K562 (cell line): ENCODE measurements around the gene CD44. TPM values are rescaled to one million over a fixed set of nuclear protein-coding genes. Genes with fewer than 3 reads are reported as not detected.

ENCODE experiments used
- ATAC-seq: fragments of 200-7000 bp; cut with Tn5 transposase; 3 replicates; pipeline ENCODE4 v1.9.1; 2020; ENCODE audit warnings: moderate library complexity
- BruUV-seq: library from RNA; stranded (reverse); fragments of 400-500 nt; replicated peaks from 2 replicates; lab custom pipeline; 2021; lab: Mats Ljungman, UMichigan
- CTCF ChIA-PET: fragments of 300-600 bp; formaldehyde crosslinking; extraction: SDS; loops from one replicate; lab custom pipeline; 2021; ENCODE audit warnings: low intra/inter-chr PET ratio; lab: Yijun Ruan, JAX
- POLR2A ChIA-PET: fragments of 300-600, 350-650 bp; sonication (Branson Sonifier 250); formaldehyde crosslinking; extraction: SDS; loops from one replicate; lab custom pipeline; 2021; ENCODE audit warnings: antibody characterized with exemption, inconsistent platforms; lab: Yijun Ruan, JAX
- DNase-seq, 4 experiments: peaks; one replicate each; pipeline versions ENCODE4 v3.0.0 to v3.0.0-alpha.2; 2011 to 2018; ENCODE audit warnings: low spot score in 3 of 4, mixed read lengths in 3 of 4; ENCODE audit errors: extremely low read depth in 1 of 4
- FAIRE-seq: peaks from 2 replicates; lab custom pipeline; 2011; peaks lifted over from hg19 to GRCh38; lab: Jason Lieb, UNC
- H2AFZ ChIP-seq: 2 replicates; pipeline ENCODE4 v1.6.0; 2011; ENCODE audit warnings: low read depth, low read length, control low read depth, inconsistent platforms
- H3K27ac ChIP-seq: fragments of 200-600 bp; 3 replicates; pipeline ENCODE4 v1.8.0; 2011; ENCODE audit warnings: low read depth, mild to moderate bottlenecking, control low read depth, inconsistent platforms, low read length, moderate library complexity, mixed read lengths; ENCODE audit errors: extremely low read depth
- H3K27me3 ChIP-seq, 2 experiments: fragments of 300-600 bp in 1 of 2; 2 replicates in 1 of 2; 3 replicates in 1 of 2; pipeline versions ENCODE4 v1.6.0 to v1.8.0; 2011; ENCODE audit warnings: inconsistent platforms in 2 of 2, low read length in 2 of 2, mild to moderate bottlenecking in 1 of 2, mixed read lengths in 1 of 2, moderate library complexity in 1 of 2; ENCODE audit not compliant: control insufficient read depth in 2 of 2, insufficient read depth in 2 of 2
- H3K36me3 ChIP-seq: fragments of 300-600 bp; 3 replicates; pipeline ENCODE4 v1.8.0; 2011; ENCODE audit warnings: mild to moderate bottlenecking, low read length, inconsistent platforms; ENCODE audit not compliant: control insufficient read depth, insufficient read depth
- H3K4me1 ChIP-seq, 2 experiments: fragments of 200-600 bp in 1 of 2; replicated peaks in 1 of 2; 2 replicates in 1 of 2; 3 replicates in 1 of 2; pipeline versions ENCODE4 v1.5.1 to v1.8.0; 2011; ENCODE audit warnings: inconsistent platforms in 2 of 2, low read length in 2 of 2, mild to moderate bottlenecking in 1 of 2, mixed read lengths in 1 of 2, moderate library complexity in 1 of 2; ENCODE audit not compliant: control insufficient read depth in 2 of 2, insufficient read depth in 2 of 2
- H3K4me2 ChIP-seq: 2 replicates; pipeline ENCODE4 v1.6.1; 2011; ENCODE audit warnings: low read length, control low read depth, inconsistent platforms, mixed read lengths; ENCODE audit not compliant: insufficient read depth
- H3K4me3 ChIP-seq: fragments of 200-600 bp; sonication (generic), shearing (Covaris generic); 2 replicates; pipeline ENCODE4 v1.5.1; 2016; ENCODE audit warnings: control low read depth, inconsistent platforms
- H3K79me2 ChIP-seq: fragments of 200-600 bp; 3 replicates; pipeline ENCODE4 v1.8.0; 2011; ENCODE audit warnings: low read length, inconsistent platforms; ENCODE audit not compliant: control insufficient read depth, insufficient read depth
- H3K9ac ChIP-seq, 2 experiments: 2 replicates each; pipeline versions ENCODE4 v1.6.0 to v1.6.1; 2011; ENCODE audit warnings: low read depth in 2 of 2, low read length in 2 of 2, control low read depth in 1 of 2, inconsistent platforms in 1 of 2, mild to moderate bottlenecking in 1 of 2, mixed read lengths in 1 of 2; ENCODE audit not compliant: insufficient read depth in 1 of 2
- H3K9me1 ChIP-seq: one replicate; pipeline ENCODE4 v1.6.0; 2011; ENCODE audit warnings: inconsistent platforms, mild to moderate bottlenecking, low read length, moderate library complexity; ENCODE audit not compliant: control insufficient read depth, insufficient read depth
- H3K9me3 ChIP-seq: replicated peaks from 2 replicates; pipeline ENCODE4 v1.5.1; 2011; ENCODE audit warnings: low read depth, low read length, inconsistent platforms; ENCODE audit not compliant: control insufficient read depth, insufficient read depth
- H4K20me1 ChIP-seq: replicated peaks from 2 replicates; pipeline ENCODE4 v1.6.1; 2011; ENCODE audit warnings: low read length, inconsistent platforms, mixed read lengths; ENCODE audit not compliant: control insufficient read depth, insufficient read depth
- FOXJ3 ChIP-seq: sonication (generic); formaldehyde crosslinking; IDR thresholded peaks from 2 replicates; pipeline ENCODE4 v1.4.0; 2020; ENCODE audit warnings: mild to moderate bottlenecking, missing genetic modification reagents
- FOXK1 ChIP-seq: sonication (generic); formaldehyde crosslinking; IDR thresholded peaks from 2 replicates; pipeline ENCODE4 v1.8.0; 2022; ENCODE audit warnings: missing genetic modification reagents, mild to moderate bottlenecking, borderline replicate concordance
- FOXP4 ChIP-seq: sonication (generic); formaldehyde crosslinking; IDR thresholded peaks from 2 replicates; pipeline ENCODE4 v1.8.0; 2022; ENCODE audit warnings: mild to moderate bottlenecking, missing genetic modification reagents, borderline replicate concordance
- GABPA ChIP-seq: fragments of 200-800 bp; sonication (Bioruptor generic); conservative IDR thresholded peaks from 2 replicates; pipeline ENCODE4 v1.6.1; 2016; ENCODE audit warnings: low read depth, missing genetic modification characterization, missing compliant biosample characterization
- HDAC1 ChIP-seq, 2 experiments: fragments of 450-650 bp; IDR thresholded peaks; 2 replicates each; pipeline ENCODE4 v1.6.1; 2016 to 2017; ENCODE audit warnings: inconsistent platforms in 1 of 2, mild to moderate bottlenecking in 1 of 2, moderate library complexity in 1 of 2
- MAX ChIP-seq: sonication (generic); formaldehyde crosslinking; IDR thresholded peaks from 2 replicates; pipeline ENCODE4 v1.9.0; 2022; ENCODE audit warnings: mild to moderate bottlenecking, missing genetic modification reagents
- MCM3 ChIP-seq: fragments of 450-650 bp; IDR thresholded peaks from 2 replicates; pipeline ENCODE4 v1.6.1; 2016
- TSC22D4 ChIP-seq: fragments of 450-650 bp; IDR thresholded peaks from 2 replicates; pipeline ENCODE4 v1.6.1; 2016; ENCODE audit warnings: missing genetic modification characterization, missing biosample characterization, control low read depth
- WGBS: fragments of 100-300 bp; shearing (Covaris generic); methylation state at CpG from one replicate; pipeline ENCODE4 v1.1.6; 2016; ENCODE audit warnings: low coverage, mixed read lengths; ENCODE audit not compliant: insufficient coverage; ENCODE audit errors: missing lambda C conversion rate; 5-methylcytosine and 5-hydroxymethylcytosine counted together
- in situ Hi-C: fragments of 300-500 bp; cut with MboI; formaldehyde crosslinking; loops from 4 replicates; pipeline ENCODE4 v1.15.0; 2018; ENCODE audit warnings: inconsistent platforms, mixed read lengths
- intact Hi-C: fragments of 100-400 bp; cut with micrococcal nuclease; formaldehyde crosslinking; loops from 2 replicates; pipeline ENCODE4 v1.14.2; 2022
- polyA plus RNA-seq, 8 experiments: library from polyadenylated mRNA; depleted of rRNA in 4 of 8; stranded (reverse) in 5 of 8; unstranded in 3 of 8; fragments of >200 nt; fragmentation: Nextera tagmentation in 2 of 8; fragmentation: Illumina TruSeq in 1 of 8; extraction: Ambion mirVana in 2 of 8; extraction: Trizol in 1 of 8; gene quantifications; 2 replicates each; pipeline versions ENCODE4 v1.2.1 to v1.2.3, GENCODE V29; 2011 to 2014; ENCODE audit warnings: inconsistent platforms in 1 of 8, missing spikeins in 1 of 8
- total RNA-seq, 7 experiments: library from RNA; depleted of rRNA in 6 of 7; stranded (reverse); fragments of >200 nt in 6 of 7; fragmentation: Illumina TruSeq in 2 of 7; extraction: Trizol in 2 of 7; gene quantifications; 2 replicates each; pipeline versions ENCODE4 v1.2.1 to v1.2.3, GENCODE V29; 2011 to 2021; ENCODE audit warnings: low replicate concordance in 1 of 7

CD44 gene
- total and polyA plus RNA-seq, 9 of the 15 experiments (the other 6 are each of a cell fraction or from before 2014, with no cell fraction given), result 1.2 to 13.9 (median 3.0) TPM

GRCh38 chr11:35138058-35138457 is 913 bp upstream of the CD44 start:
- H3K9ac ChIP-seq, result no peak overlapping the region
- intact Hi-C loops, result no loop called here
- no peaks in the 10 kb centered on the region for H4K20me1 ChIP-seq
- no peaks in the 10 kb centered on the region for H3K9me1 ChIP-seq
- peaks cover 17 to 22% of the 10 kb centered on the region in 2 experiments for H3K27me3 ChIP-seq
- CTCF ChIA-PET, result no interaction called here
- no peaks in the 10 kb centered on the region for H3K36me3 ChIP-seq
- no peak for DNase-seq
- in situ Hi-C loops, result no loop called here
- TF ChIP-seq MCM3 (peak; percentile 73; the same call in 1 of the 2 replicates), FOXP4 (CRISPR knock-in tag) (no peak), TSC22D4 (tag) (0 out of 2 replicates have a peak, but pooled peaks have one; percentile 76), FOXJ3 (no peak), FOXK1 (CRISPR knock-in tag) (no peak), HDAC1 (IDR thresholded peaks at IDR 0.05) (0 out of 4 replicates have a peak, but pooled peaks of 1 of the 2 experiments have one; percentile 21), MAX (CRISPR knock-in tag) (no peak), GABPA (tag) (no peak)
- TF ChIP-seq, all 486 proteins: peak for 3
- Histone ChIP-seq H2AFZ (no peak overlapping the region), H3K4me3 (no peak overlapping the region), H3K27ac (no peak overlapping the region), H3K79me2 (no peaks in the 10 kb centered on the region), H3K4me1 (peaks cover 0 to 13% of the 10 kb centered on the region in 2 experiments; a peak in 2 of 5 replicates), H3K4me2 (no peak overlapping the region), H3K9me3 (no peaks in the 10 kb centered on the region)
- FAIRE-seq, result no peak
- WGBS, result 0% methylated on average over 1 of the region's 1 CpG
- POLR2A ChIA-PET, result no interaction called here
- ATAC-seq, result no peak
- no TSS peak for BruUV-seq
